GM19099 (cell line): ENCODE data around the gene TANGO2.

Experiments
- POLR2A ChIP-seq: IDR thresholded peaks from 3 replicates; pipeline ENCODE4 v1.6.1; 2011; ENCODE audit warnings: low read depth; ENCODE audit not compliant: insufficient read length; ENCODE audit errors: extremely low read depth

TANGO2 gene

GRCh38 chr22:20080445-20080775 is 59.5 kb downstream of the TANGO2 start:
- TF ChIP-seq POLR2A, result no peak

- TF ChIP-seq POLR2A, result no peak
Measured at GRCh38 chr22:20080776-20081654, 60.1 kb downstream of the TANGO2 start.

GRCh38 chr22:20083157-20083890 is 62.4 kb downstream of the TANGO2 start:
- no peak for TF ChIP-seq POLR2A

- TF ChIP-seq POLR2A, result no peak
Measured at GRCh38 chr22:20083891-20084546, 63.1 kb downstream of the TANGO2 start.

GRCh38 chr22:20084547-20085413 is 63.9 kb downstream of the TANGO2 start:
- no peak for TF ChIP-seq POLR2A

- TF ChIP-seq POLR2A, result no peak
Measured at GRCh38 chr22:20085651-20086050, 64.7 kb downstream of the TANGO2 start.

GRCh38 chr22:20086101-20086599 is 65.2 kb downstream of the TANGO2 start:
- TF ChIP-seq POLR2A, result no peak

GRCh38 chr22:20086763-20087162 is 65.9 kb downstream of the TANGO2 start:
- TF ChIP-seq POLR2A, result no peak

GRCh38 chr22:20087319-20088262 is 66.7 kb downstream of the TANGO2 start:
- TF ChIP-seq POLR2A, result no peak

- no peak for TF ChIP-seq POLR2A
Measured at GRCh38 chr22:20088263-20088648, 67.3 kb downstream of the TANGO2 start.

GRCh38 chr22:20089226-20089976 is 68.5 kb downstream of the TANGO2 start:
- no peak for TF ChIP-seq POLR2A

- no peak for TF ChIP-seq POLR2A
Measured at GRCh38 chr22:20089977-20090729, 69.2 kb downstream of the TANGO2 start.
